ENCODE measurements around the gene GPC6. TPM values are rescaled to one million over a fixed set of nuclear protein-coding genes. Genes with fewer than 3 reads are reported as not detected.

The GPC6 gene
- total and polyA plus RNA-seq, 9 of the 15 experiments (the other 6 are each of a cell fraction or from before 2014, with no cell fraction given): under 0.01 to 0.20 (median 0.01) TPM; not detected in 4

- intact Hi-C loops (cut with micrococcal nuclease): no loop called here
- H3K27me3 ChIP-seq (ENCODE audit: control insufficient read depth in 2 of 2, insufficient read depth in 2 of 2, low read length in 2 of 2): no peaks in the 10 kb centered on the region
- H3K9ac ChIP-seq (ENCODE audit: insufficient read depth in 1 of 2, low read depth in 2 of 2, low read length in 2 of 2): no peak overlapping the region
- H3K4me1 ChIP-seq (replicated peaks in 1 of 2; ENCODE audit: control insufficient read depth in 2 of 2, insufficient read depth in 2 of 2, low read length in 2 of 2): no peaks in the 10 kb centered on the region
- H3K4me2 ChIP-seq (ENCODE audit: insufficient read depth, low read length): no peak overlapping the region
- no peak overlapping the region for H3K27ac ChIP-seq (ENCODE audit: extremely low read depth, low read depth, low read length)
- no TSS peak for BruUV-seq (replicated peaks)
- ChIA-PET CTCF (ENCODE audit: low intra/inter-chr PET ratio) (no interaction called here), POLR2A (no interaction called here)
- DNase-seq (ENCODE audit: extremely low read depth in 1 of 4, low spot score in 3 of 4) (no peak), FAIRE-seq (no peak), ATAC-seq (no peak)
- H2AFZ ChIP-seq (ENCODE audit: low read depth, low read length): no peak overlapping the region
- H3K4me3 ChIP-seq: no peak overlapping the region
- no peaks in the 10 kb centered on the region for H3K9me1 ChIP-seq (ENCODE audit: control insufficient read depth, insufficient read depth, low read length)
- H3K9me3 ChIP-seq (replicated peaks; ENCODE audit: control insufficient read depth, insufficient read depth, low read depth, low read length): no peaks in the 10 kb centered on the region
- WGBS (ENCODE audit: insufficient coverage, low coverage, missing lambda C conversion rate): 0% methylated on average over 1 of the region's 1 CpG
- H4K20me1 ChIP-seq (replicated peaks; ENCODE audit: control insufficient read depth, insufficient read depth, low read length): no peaks in the 10 kb centered on the region
- no peaks in the 10 kb centered on the region for H3K79me2 ChIP-seq (ENCODE audit: control insufficient read depth, insufficient read depth, low read length)
- in situ Hi-C loops (cut with MboI): no loop called here
- H3K36me3 ChIP-seq (ENCODE audit: control insufficient read depth, insufficient read depth, low read length): no peaks in the 10 kb centered on the region
- TF ChIP-seq PURB (CRISPR knock-in tag; IDR thresholded peaks at IDR 0.05; ENCODE audit: low read depth): no peak
- no peak for TF ChIP-seq BCOR (IDR thresholded peaks at IDR 0.05)
- TF ChIP-seq YY1 (IDR thresholded peaks at IDR 0.05; ENCODE audit: borderline replicate concordance in 1 of 3, control insufficient read depth in 1 of 3, extremely low read depth in 1 of 3, insufficient read depth in 3 of 3, insufficient read length in 1 of 3, insufficient replicate concordance in 2 of 3, low read depth in 1 of 3, low read length in 2 of 3): no peak
- TF ChIP-seq ZKSCAN8 (CRISPR knock-in tag; IDR thresholded peaks at IDR 0.05): no peak
- TF ChIP-seq GATA2 (CRISPR knock-in tag; IDR thresholded peaks at IDR 0.05): no peak
- TF ChIP-seq ZNF41 (CRISPR knock-in tag; conservative IDR thresholded peaks at IDR 0.05): no peak
- TF ChIP-seq NRF1 (conservative IDR thresholded peaks at IDR 0.05 in 1 of 2, IDR thresholded peaks at IDR 0.05 in 1 of 2): no peak
- no peak for TF ChIP-seq USF2 (CRISPR knock-in tag; IDR thresholded peaks at IDR 0.05)
- TF ChIP-seq ZMIZ1 (IDR thresholded peaks at IDR 0.05; ENCODE audit: low read depth in 2 of 2, low read length in 2 of 2): no peak
- no peak for TF ChIP-seq ZNF518B (CRISPR knock-in tag; IDR thresholded peaks at IDR 0.05)
- no peak for TF ChIP-seq SFPQ (IDR thresholded peaks at IDR 0.05; ENCODE audit: low read depth, low read length)
Observed at GRCh38 chr13:94065741-94066140, 839.1 kb downstream of the GPC6 start.
